GM18517 (cell line): ENCODE measurements around the gene ZNRF4.

ENCODE experiments used
- ATAC-seq: cut with Tn5 transposase; IDR thresholded peaks from one replicate; pipeline ENCODE4 v1.9.1; 2021; ENCODE audit warnings: mild to moderate bottlenecking, moderate library complexity; ENCODE audit not compliant: unreplicated experiment

Gene ZNRF4

GRCh38 chr19:5439452-5439851, 15.8 kb upstream of the ZNRF4 start:
- ATAC-seq: no peak

GRCh38 chr19:5440299-5440698, 14.9 kb upstream of the ZNRF4 start:
- no peak for ATAC-seq

- no peak for ATAC-seq
Observed at GRCh38 chr19:5443723-5444122, 11.5 kb upstream of the ZNRF4 start.

GRCh38 chr19:5444431-5444830, 10.8 kb upstream of the ZNRF4 start:
- no peak for ATAC-seq

GRCh38 chr19:5445071-5445470, 10.1 kb upstream of the ZNRF4 start:
- ATAC-seq: no peak

- ATAC-seq: no peak
Observed at GRCh38 chr19:5445561-5446055, 9.6 kb upstream of the ZNRF4 start.

GRCh38 chr19:5447700-5448311, 7.4 kb upstream of the ZNRF4 start:
- no peak for ATAC-seq

GRCh38 chr19:5448374-5448773, 6.8 kb upstream of the ZNRF4 start:
- ATAC-seq: no peak

- no peak for ATAC-seq
Observed at GRCh38 chr19:5450482-5451126, 4.6 kb upstream of the ZNRF4 start.

- no peak for ATAC-seq
Observed at GRCh38 chr19:5451494-5451893, 3.7 kb upstream of the ZNRF4 start.

- ATAC-seq: no peak
Observed at GRCh38 chr19:5452594-5453565, 2.3 kb upstream of the ZNRF4 start.

GRCh38 chr19:5454743-5455142, 474 bp upstream of the ZNRF4 start:
- ATAC-seq: no peak

- ATAC-seq: no peak
Observed at GRCh38 chr19:5456130-5456840, 1.1 kb downstream of the ZNRF4 start.

- ATAC-seq: no peak
Observed at GRCh38 chr19:5456841-5457200, 1.6 kb downstream of the ZNRF4 start.

GRCh38 chr19:5457709-5458108, 2.5 kb downstream of the ZNRF4 start:
- no peak for ATAC-seq

GRCh38 chr19:5458420-5458819, 3.2 kb downstream of the ZNRF4 start:
- no peak for ATAC-seq

- ATAC-seq: no peak
Observed at GRCh38 chr19:5459360-5459759, 4.1 kb downstream of the ZNRF4 start.

GRCh38 chr19:5460748-5461147, 5.5 kb downstream of the ZNRF4 start:
- ATAC-seq: no peak

- ATAC-seq: no peak
Observed at GRCh38 chr19:5463959-5464358, 8.7 kb downstream of the ZNRF4 start.

- no peak for ATAC-seq
Observed at GRCh38 chr19:5466072-5466471, 10.9 kb downstream of the ZNRF4 start.

GRCh38 chr19:5466814-5467291, 11.6 kb downstream of the ZNRF4 start:
- no peak for ATAC-seq
